Endodermal cell (in vitro differentiated cells): ENCODE measurements around the gene RGS7. TPM values are rescaled to one million over a fixed set of nuclear protein-coding genes. Genes with fewer than 3 reads are reported as not detected.

ENCODE experiments used
- DNase-seq: peaks from one replicate; pipeline ENCODE4 v3.0.0-alpha.2; 2017
- H3K27ac ChIP-seq: 2 replicates; pipeline ENCODE4 v1.5.1; 2013; ENCODE audit warnings: mild to moderate bottlenecking, low read depth, low read length, moderate library complexity
- H3K27me3 ChIP-seq: 2 replicates; pipeline ENCODE4 v1.6.1; 2013; ENCODE audit warnings: mild to moderate bottlenecking, low read length, moderate library complexity; ENCODE audit not compliant: insufficient read depth, control insufficient read depth, poor library complexity, severe bottlenecking
- H3K36me3 ChIP-seq: 2 replicates; pipeline ENCODE4 v1.7.0; 2013; ENCODE audit warnings: mild to moderate bottlenecking, low read length, moderate library complexity; ENCODE audit not compliant: control insufficient read depth, insufficient read depth
- H3K4me1 ChIP-seq: one replicate; pipeline ENCODE4 v1.7.0; 2013; ENCODE audit warnings: low read length; ENCODE audit not compliant: control insufficient read depth, insufficient read depth
- H3K4me3 ChIP-seq: 2 replicates; pipeline ENCODE4 v1.5.1; 2013; ENCODE audit warnings: mild to moderate bottlenecking, low read length, moderate library complexity
- H3K9ac ChIP-seq: 2 replicates; pipeline ENCODE4 v1.6.1; 2013; ENCODE audit warnings: mild to moderate bottlenecking, low read length, moderate library complexity; ENCODE audit not compliant: poor library complexity, severe bottlenecking; ENCODE audit errors: extremely low read depth
- H3K9me3 ChIP-seq: 2 replicates; pipeline ENCODE4 v1.6.1; 2013; ENCODE audit warnings: mild to moderate bottlenecking, low read length, moderate library complexity; ENCODE audit not compliant: control insufficient read depth
- H3K27ac Mint-ChIP-seq: 2 replicates; pipeline ENCODE4 v1.8.0; 2020; ENCODE audit warnings: mixed read lengths
- H3K27me3 Mint-ChIP-seq: 2 replicates; pipeline ENCODE4 v1.8.0; 2021; ENCODE audit warnings: mild to moderate bottlenecking, mixed read lengths; ENCODE audit not compliant: insufficient read depth
- H3K36me3 Mint-ChIP-seq: 2 replicates; pipeline ENCODE4 v1.8.0; 2020; ENCODE audit warnings: low read depth, mixed read lengths
- H3K4me1 Mint-ChIP-seq: 2 replicates; pipeline ENCODE4 v1.8.0; 2020; ENCODE audit warnings: mixed read lengths
- H3K4me3 Mint-ChIP-seq: 2 replicates; pipeline ENCODE4 v1.8.0; 2020; ENCODE audit warnings: mild to moderate bottlenecking, moderate library complexity, mixed read lengths
- H3K9me3 Mint-ChIP-seq: 2 replicates; pipeline ENCODE4 v1.8.0; 2020; ENCODE audit warnings: mild to moderate bottlenecking, mixed read lengths
- WGBS, 2 experiments: methylation state at CpG; one replicate each; pipeline versions ENCODE4 v1.1.5 to v1.1.7; 2013; ENCODE audit warnings: missing lambda C conversion rate in 2 of 2, mixed read lengths in 1 of 2; ENCODE audit not compliant: insufficient coverage in 1 of 2, insufficient read length in 1 of 2; 5-methylcytosine and 5-hydroxymethylcytosine counted together
- total RNA-seq, 2 donors: library from RNA; stranded (reverse); fragmentation: NEBNext Ultra II Directional in 1 of 2; extraction: Animal tissue kit (Norgen Biotek cat#: 25700) in 1 of 2; gene quantifications; 2 replicates in 1 of 2; 3 replicates in 1 of 2; pipeline ENCODE4 v1.2.1, GENCODE V29; 2021
- TF ChIP-seq, protein P1 (sequence below): fragments of 200-600 bp; sonication (generic); conservative IDR thresholded peaks from 2 replicates; pipeline ENCODE4 v1.5.0; 2021; ENCODE audit warnings: antibody characterized with exemption, mild to moderate bottlenecking

The RGS7 gene
- total RNA-seq, 2 donors from 2014 or later, result 1.0 to 1.1 TPM

DNA sequence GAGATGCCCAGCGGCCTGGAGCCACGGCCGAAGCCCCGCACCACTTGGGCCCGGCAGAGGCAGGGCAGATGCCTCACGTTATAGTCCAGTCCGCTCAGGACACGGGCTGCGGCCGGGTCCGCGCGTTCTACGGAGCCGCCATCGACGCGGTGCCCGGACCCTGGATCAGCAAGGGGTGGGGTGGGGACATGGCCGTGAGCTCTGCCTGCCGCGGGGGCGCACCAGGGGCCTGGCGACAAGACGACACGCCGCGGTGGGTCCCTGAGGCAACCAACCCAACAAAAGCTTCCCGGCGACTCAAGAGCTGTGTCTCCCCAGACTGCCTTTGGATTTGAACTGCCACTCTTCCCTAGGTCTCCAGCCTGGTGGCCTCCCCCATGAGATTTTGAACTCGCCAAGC lies 533.6 kb downstream of the RGS7 start:
- no peak for DNase-seq
- no peak overlapping the region for H3K4me3 Mint-ChIP-seq
- no peak overlapping the region for H3K27ac Mint-ChIP-seq
- Histone ChIP-seq H3K9me3 (no peaks in the 10 kb centered on the region), H3K4me1 (no peaks in the 10 kb centered on the region), H3K9ac (no peak overlapping the region), H3K27me3 (no peaks in the 10 kb centered on the region), H3K36me3 (no peaks in the 10 kb centered on the region), H3K27ac (no peak overlapping the region), H3K4me3 (no peak overlapping the region)
- no peaks in the 10 kb centered on the region for H3K27me3 Mint-ChIP-seq
- H3K9me3 Mint-ChIP-seq, result peaks cover 2% of the 10 kb centered on the region
- peaks cover 2% of the 10 kb centered on the region for H3K4me1 Mint-ChIP-seq
- H3K36me3 Mint-ChIP-seq, result no peaks in the 10 kb centered on the region
- WGBS, 2 experiments, result 97 to 100% methylated on average over 8 to 31 of the region's 31 CpGs
- TF ChIP-seq, protein P1, sequence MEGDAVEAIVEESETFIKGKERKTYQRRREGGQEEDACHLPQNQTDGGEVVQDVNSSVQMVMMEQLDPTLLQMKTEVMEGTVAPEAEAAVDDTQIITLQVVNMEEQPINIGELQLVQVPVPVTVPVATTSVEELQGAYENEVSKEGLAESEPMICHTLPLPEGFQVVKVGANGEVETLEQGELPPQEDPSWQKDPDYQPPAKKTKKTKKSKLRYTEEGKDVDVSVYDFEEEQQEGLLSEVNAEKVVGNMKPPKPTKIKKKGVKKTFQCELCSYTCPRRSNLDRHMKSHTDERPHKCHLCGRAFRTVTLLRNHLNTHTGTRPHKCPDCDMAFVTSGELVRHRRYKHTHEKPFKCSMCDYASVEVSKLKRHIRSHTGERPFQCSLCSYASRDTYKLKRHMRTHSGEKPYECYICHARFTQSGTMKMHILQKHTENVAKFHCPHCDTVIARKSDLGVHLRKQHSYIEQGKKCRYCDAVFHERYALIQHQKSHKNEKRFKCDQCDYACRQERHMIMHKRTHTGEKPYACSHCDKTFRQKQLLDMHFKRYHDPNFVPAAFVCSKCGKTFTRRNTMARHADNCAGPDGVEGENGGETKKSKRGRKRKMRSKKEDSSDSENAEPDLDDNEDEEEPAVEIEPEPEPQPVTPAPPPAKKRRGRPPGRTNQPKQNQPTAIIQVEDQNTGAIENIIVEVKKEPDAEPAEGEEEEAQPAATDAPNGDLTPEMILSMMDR, result no peak

DNA sequence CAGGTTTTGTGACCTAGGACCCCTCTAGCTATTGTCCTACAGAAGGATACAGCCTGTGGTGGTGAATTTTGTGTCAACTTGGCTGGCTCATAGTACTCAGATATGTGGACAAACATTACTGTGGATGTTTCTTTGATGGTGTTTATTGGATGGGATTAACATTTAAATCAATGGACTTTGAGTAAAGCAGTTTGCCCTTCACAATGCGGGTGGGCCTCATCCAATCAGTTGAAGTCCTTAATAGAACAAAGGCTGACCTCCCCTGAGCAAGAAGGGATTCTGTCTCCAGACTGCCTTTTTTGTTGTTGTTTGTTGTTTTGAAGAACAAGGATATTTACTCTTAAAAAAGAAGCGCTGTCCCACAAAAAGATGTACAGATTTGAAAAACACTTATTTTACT lies 535.1 kb downstream of the RGS7 start:
- Histone ChIP-seq H3K9me3 (no peaks in the 10 kb centered on the region), H3K27ac (no peak overlapping the region), H3K27me3 (no peaks in the 10 kb centered on the region), H3K4me3 (no peak overlapping the region), H3K36me3 (no peaks in the 10 kb centered on the region), H3K4me1 (no peaks in the 10 kb centered on the region), H3K9ac (no peak overlapping the region)
- DNase-seq, result no peak
- Mint-ChIP-seq H3K36me3 (no peaks in the 10 kb centered on the region), H3K9me3 (peaks cover 2% of the 10 kb centered on the region), H3K4me3 (no peak overlapping the region), H3K27ac (no peak overlapping the region), H3K4me1 (no peaks in the 10 kb centered on the region), H3K27me3 (no peaks in the 10 kb centered on the region)
- TF ChIP-seq, protein P1, result no peak
- 92% methylated on average over 2 of the region's 2 CpGs; no CpG with 5 or more reads in 1 of the 2 experiments for WGBS, 2 experiments

DNA sequence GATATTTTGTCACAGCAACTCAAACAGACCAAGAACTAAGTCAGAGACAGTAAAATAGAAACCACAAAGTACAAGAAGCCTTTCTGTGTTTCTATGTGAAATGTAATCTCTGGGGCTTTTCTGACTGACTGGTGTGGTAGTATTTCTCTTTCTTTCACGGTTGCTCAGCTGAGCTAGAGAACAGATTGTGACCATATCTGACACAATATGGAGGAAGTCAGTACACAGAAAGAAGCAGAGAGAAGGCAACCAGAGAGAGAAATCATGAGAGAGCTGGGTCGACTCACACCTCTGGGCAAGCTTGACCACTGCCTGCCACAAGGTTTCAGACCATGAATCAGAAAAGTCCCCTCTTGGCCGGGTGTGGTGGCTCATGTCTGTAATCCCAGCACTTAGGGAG lies 536.2 kb downstream of the RGS7 start:
- no peaks in the 10 kb centered on the region for H3K9me3 ChIP-seq
- no peaks in the 10 kb centered on the region for H3K27me3 ChIP-seq
- Mint-ChIP-seq H3K4me3 (no peak overlapping the region), H3K9me3 (peaks cover 2% of the 10 kb centered on the region), H3K27ac (no peak overlapping the region), H3K4me1 (no peaks in the 10 kb centered on the region), H3K27me3 (no peaks in the 10 kb centered on the region), H3K36me3 (no peaks in the 10 kb centered on the region)
- H3K4me3 ChIP-seq, result no peak overlapping the region
- no peak overlapping the region for H3K27ac ChIP-seq
- H3K36me3 ChIP-seq, result no peaks in the 10 kb centered on the region
- no peak overlapping the region for H3K9ac ChIP-seq
- 41% methylated on average over 2 of the region's 3 CpGs; no CpG with 5 or more reads in 1 of the 2 experiments for WGBS, 2 experiments
- TF ChIP-seq, protein P1, result no peak
- no peak for DNase-seq
- no peaks in the 10 kb centered on the region for H3K4me1 ChIP-seq
